NCI-H2196 (cell line): ENCODE measurements around the gene TGM4.

ENCODE experiments used
- DNase-seq: peaks from one replicate; lab custom pipeline; 2025; ENCODE audit not compliant: unreplicated experiment; lab: John Stamatoyannopoulos, UW

TGM4 gene

GRCh38 chr3:44950275-44950734 lies 75.9 kb downstream of the TGM4 start:
- no peak for DNase-seq

DNA sequence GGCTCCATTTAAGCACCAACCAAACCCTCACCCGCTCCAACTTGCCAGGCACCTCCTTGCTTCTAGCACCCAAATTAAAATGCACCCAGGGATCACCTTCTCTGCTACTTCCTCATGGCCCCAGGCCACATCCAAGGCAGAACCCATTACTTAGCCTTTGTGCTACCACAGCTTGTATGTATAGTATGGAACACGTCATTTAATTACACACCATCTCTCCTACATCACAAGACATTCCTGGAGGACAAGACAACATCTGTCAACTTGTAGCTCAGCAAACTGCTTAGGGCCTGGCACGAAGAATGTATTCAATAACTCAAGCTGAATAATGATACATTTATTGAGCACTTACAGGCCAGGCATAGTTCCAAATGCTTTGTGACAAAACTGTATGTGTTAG lies 78.3 kb downstream of the TGM4 start:
- no peak for DNase-seq

- DNase-seq: no peak
Observed at GRCh38 chr3:44954304-44954703, 79.9 kb downstream of the TGM4 start.

DNA sequence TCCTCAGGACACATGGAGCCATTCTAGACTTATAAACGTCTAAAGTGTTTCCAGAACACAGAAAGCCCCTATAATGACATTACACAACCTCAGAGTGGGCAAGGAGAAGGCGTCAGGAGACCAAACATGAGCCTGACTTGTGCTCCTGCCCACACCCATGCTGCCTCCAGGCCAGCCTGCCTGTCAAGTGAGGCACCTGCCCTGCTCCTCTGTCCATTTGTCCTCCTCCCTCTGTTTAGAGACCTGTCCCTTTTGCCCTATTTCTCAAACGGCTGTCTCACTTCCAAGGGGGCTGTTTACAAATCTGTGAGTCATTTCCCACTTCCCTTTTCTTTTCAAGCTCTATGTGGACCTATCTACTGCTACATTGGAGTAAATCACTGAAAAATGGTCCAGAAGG lies 80.6 kb downstream of the TGM4 start:
- no peak for DNase-seq

DNA sequence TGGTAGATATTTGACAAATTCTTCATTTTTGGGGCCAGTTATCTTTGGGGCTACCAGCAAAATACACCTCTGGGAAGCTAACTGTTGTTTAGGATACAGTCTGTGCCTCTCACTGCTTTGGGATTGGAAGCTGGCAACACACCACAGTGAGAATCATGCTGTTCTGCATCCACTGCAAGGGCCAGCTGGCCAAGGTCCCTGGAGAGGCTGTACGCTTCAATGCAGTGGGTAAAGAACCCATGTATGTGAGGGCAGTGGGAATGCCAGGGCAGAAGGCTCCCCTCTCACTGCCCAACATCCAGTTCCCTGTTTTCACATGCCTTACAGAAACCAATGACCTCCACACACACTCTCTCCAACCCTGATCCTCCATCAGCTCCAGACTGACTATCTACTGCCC lies 81.5 kb downstream of the TGM4 start:
- no peak for DNase-seq

GRCh38 chr3:44957986-44958385 lies 83.6 kb downstream of the TGM4 start:
- no peak for DNase-seq

- no peak for DNase-seq
Observed at GRCh38 chr3:44958386-44958785, 84.0 kb downstream of the TGM4 start.

GRCh38 chr3:44960387-44961026 lies 86.1 kb downstream of the TGM4 start:
- DNase-seq: no peak

GRCh38 chr3:44961888-44962287 lies 87.5 kb downstream of the TGM4 start:
- no peak for DNase-seq

GRCh38 chr3:44962621-44963393 lies 88.4 kb downstream of the TGM4 start:
- DNase-seq: no peak

- DNase-seq: no peak
Observed at GRCh38 chr3:44963571-44964325, 89.3 kb downstream of the TGM4 start.
